DND-41 (cell line): ENCODE results near the gene DHCR7.

Experiments
- ATAC-seq: fragments of 200-7000 bp; cut with Tn5 transposase; 3 replicates; pipeline ENCODE4 v1.9.1; 2021; ENCODE audit warnings: low read depth; ENCODE audit not compliant: insufficient read depth
- DNase-seq: peaks from one replicate; pipeline ENCODE4 v3.0.0-alpha.2; 2020
- H2AFZ ChIP-seq: 2 replicates; pipeline ENCODE4 v1.6.0; 2012; ENCODE audit warnings: low read depth, low read length
- H3K27ac ChIP-seq: 2 replicates; pipeline ENCODE4 v1.5.1; 2012; ENCODE audit warnings: low read length, inconsistent platforms
- H3K27me3 ChIP-seq: fragments of 200-600 bp; sonication (generic); 2 replicates; pipeline ENCODE4 v1.6.0; 2012; ENCODE audit warnings: low read length, mild to moderate bottlenecking, inconsistent platforms; ENCODE audit not compliant: insufficient read depth, poor library complexity
- H3K36me3 ChIP-seq: 2 replicates; pipeline ENCODE4 v1.5.1; 2012; ENCODE audit warnings: low read length, inconsistent platforms; ENCODE audit not compliant: insufficient read depth
- H3K4me1 ChIP-seq: 2 replicates; pipeline ENCODE4 v1.5.1; 2012; ENCODE audit warnings: mild to moderate bottlenecking, low read length; ENCODE audit not compliant: insufficient read depth
- H3K4me2 ChIP-seq: 2 replicates; pipeline ENCODE4 v1.6.0; 2012; ENCODE audit warnings: mild to moderate bottlenecking, moderate library complexity, low read length, inconsistent platforms; ENCODE audit not compliant: insufficient read depth
- H3K4me3 ChIP-seq, 2 experiments: fragments of 200-600 bp in 1 of 2; shearing (Covaris generic) in 1 of 2; 2 replicates each; pipeline ENCODE4 v1.5.1; 2012 to 2016; ENCODE audit warnings: inconsistent platforms in 2 of 2, low read length in 2 of 2, mild to moderate bottlenecking in 2 of 2, low read depth in 1 of 2, moderate library complexity in 1 of 2
- H3K79me2 ChIP-seq: 2 replicates; pipeline ENCODE4 v1.6.0; 2012; ENCODE audit warnings: low read length, inconsistent platforms; ENCODE audit not compliant: insufficient read depth
- H3K9ac ChIP-seq: 2 replicates; pipeline ENCODE4 v1.6.0; 2012; ENCODE audit warnings: low read depth, mild to moderate bottlenecking, inconsistent platforms, low read length, moderate library complexity
- H3K9me3 ChIP-seq: 2 replicates; pipeline ENCODE4 v1.5.1; 2012; ENCODE audit warnings: low read length, moderate library complexity, mild to moderate bottlenecking, inconsistent platforms; ENCODE audit not compliant: insufficient read depth, severe bottlenecking
- H4K20me1 ChIP-seq: 2 replicates; pipeline ENCODE4 v1.6.0; 2012; ENCODE audit warnings: low read length; ENCODE audit not compliant: insufficient read depth
- CTCF ChIP-seq: IDR thresholded peaks from 2 replicates; pipeline ENCODE4 v1.5.1; 2012; ENCODE audit warnings: borderline replicate concordance, low read length, moderate library complexity, mild to moderate bottlenecking; ENCODE audit not compliant: poor library complexity, severe bottlenecking; ENCODE audit errors: extremely low read depth
- EZH2 ChIP-seq: IDR thresholded peaks from 3 replicates; pipeline ENCODE4 v1.6.1; 2012; ENCODE audit warnings: borderline replicate concordance, low read depth, mild to moderate bottlenecking, moderate library complexity, low read length, inconsistent platforms; ENCODE audit not compliant: severe bottlenecking

The DHCR7 gene

GRCh38 chr11:71418643-71419042 is 29.6 kb downstream of the DHCR7 start:
- no peaks in the 10 kb centered on the region for H3K36me3 ChIP-seq
- TF ChIP-seq EZH2 (no peak), CTCF (no peak)
- ATAC-seq (peak; percentile 61; the same call in 2 of the 3 replicates), DNase-seq (peak; percentile 18)
- no peaks in the 10 kb centered on the region for H3K4me1 ChIP-seq
- no peaks in the 10 kb centered on the region for H3K9me3 ChIP-seq
- H3K4me2 ChIP-seq: no peak overlapping the region
- no peak overlapping the region for H3K27ac ChIP-seq
- H3K79me2 ChIP-seq: no peaks in the 10 kb centered on the region
- H4K20me1 ChIP-seq: no peaks in the 10 kb centered on the region
- H3K27me3 ChIP-seq: no peaks in the 10 kb centered on the region
- no peak overlapping the region for H2AFZ ChIP-seq
- H3K9ac ChIP-seq: no peak overlapping the region
- H3K4me3 ChIP-seq: no peak overlapping the region

GRCh38 chr11:71414645-71415044 is 33.5 kb downstream of the DHCR7 start:
- ATAC-seq (no peak), DNase-seq (no peak)
- H3K79me2 ChIP-seq: no peaks in the 10 kb centered on the region
- no peak overlapping the region for H3K4me2 ChIP-seq
- H3K27ac ChIP-seq: no peak overlapping the region
- no peak overlapping the region for H2AFZ ChIP-seq
- no peak overlapping the region for H3K9ac ChIP-seq
- no peaks in the 10 kb centered on the region for H4K20me1 ChIP-seq
- no peaks in the 10 kb centered on the region for H3K36me3 ChIP-seq
- TF ChIP-seq CTCF: no peak
- no peak for TF ChIP-seq EZH2
- H3K4me3 ChIP-seq: no peak overlapping the region
- no peaks in the 10 kb centered on the region for H3K9me3 ChIP-seq
- no peaks in the 10 kb centered on the region for H3K4me1 ChIP-seq
- H3K27me3 ChIP-seq: no peaks in the 10 kb centered on the region

GRCh38 chr11:71410363-71410966 is 37.7 kb downstream of the DHCR7 start:
- Histone ChIP-seq H3K4me3 (no peak overlapping the region), H3K27me3 (no peaks in the 10 kb centered on the region), H3K79me2 (no peaks in the 10 kb centered on the region), H3K9ac (no peak overlapping the region), H3K9me3 (no peaks in the 10 kb centered on the region), H3K4me1 (no peaks in the 10 kb centered on the region), H4K20me1 (no peaks in the 10 kb centered on the region), H3K4me2 (no peak overlapping the region), H3K27ac (no peak overlapping the region), H2AFZ (no peak overlapping the region), H3K36me3 (no peaks in the 10 kb centered on the region)
- ATAC-seq: no peak
- no peak for DNase-seq
- no peak for TF ChIP-seq EZH2
- TF ChIP-seq CTCF: no peak
